Erythroblast (primary cell): ENCODE results near the gene MIPOL1.

Source experiments
- GATA1 ChIP-seq: IDR thresholded peaks from 2 replicates; pipeline ENCODE4 v1.6.1; 2011; ENCODE audit warnings: low read depth, mild to moderate bottlenecking, control low read depth, low read length, moderate library complexity
- POLR2A ChIP-seq: IDR thresholded peaks from 2 replicates; pipeline ENCODE4 v1.6.1; 2011; ENCODE audit warnings: mild to moderate bottlenecking, low read length

GRCh38 chr14:37272569-37272968 lies 74.8 kb downstream of the MIPOL1 start:
- TF ChIP-seq POLR2A = no peak
- TF ChIP-seq GATA1 = no peak
